Mammary epithelial cell (primary cell): ENCODE results near the gene ANKRD1.

Experiments
- CTCF ChIP-seq, 2 donors: IDR thresholded peaks in 1 of 2; conservative IDR thresholded peaks in 1 of 2; 2 replicates each; pipeline ENCODE4 v1.5.1; 2011 to 2012; ENCODE audit warnings: inconsistent platforms in 2 of 2, low read length in 2 of 2, mild to moderate bottlenecking in 2 of 2, control low read depth in 1 of 2, low read depth in 1 of 2; ENCODE audit not compliant: insufficient read depth in 1 of 2; ENCODE audit errors: extremely low read depth in 1 of 2
- EZH2 ChIP-seq: IDR thresholded peaks from 2 replicates; pipeline ENCODE4 v1.6.1; 2012; ENCODE audit warnings: low read length, inconsistent platforms, borderline replicate concordance

DNA sequence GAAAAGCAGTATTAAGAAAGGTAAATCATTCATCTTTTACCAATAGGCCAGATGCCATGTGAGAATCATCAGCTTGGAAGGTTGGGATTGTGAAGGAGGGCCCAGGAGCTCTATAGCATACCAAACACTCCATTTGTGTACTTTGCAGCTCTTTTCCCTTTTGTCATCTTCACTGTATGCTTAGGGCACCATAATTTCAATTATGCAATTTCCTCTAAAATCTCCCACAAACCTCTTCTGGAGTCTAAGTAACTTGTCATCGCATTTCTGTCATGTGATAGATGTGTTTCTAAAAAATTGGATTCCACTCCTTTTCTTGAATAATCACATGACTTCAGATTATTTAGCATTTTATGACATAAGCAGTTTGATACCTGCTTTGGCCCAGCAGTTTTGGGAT is 31.3 kb downstream of the ANKRD1 start:
- TF ChIP-seq CTCF (conservative IDR thresholded peaks at IDR 0.05 in 1 of 2, IDR thresholded peaks at IDR 0.05 in 1 of 2; ENCODE audit: extremely low read depth in 1 of 2, insufficient read depth in 1 of 2, low read depth in 1 of 2, low read length in 2 of 2) = no peak
- no peak for TF ChIP-seq EZH2
